Right lobe of liver (tissue), 6 donors: ENCODE data around the gene DISP3. TPM values are rescaled to one million over a fixed set of nuclear protein-coding genes. Genes with fewer than 3 reads are reported as not detected.

Source experiments
- ATAC-seq, 4 donors: fragments of 200-7000 bp; cut with Tn5 transposase; one replicate each; pipeline ENCODE4 v1.9.1; 2020; ENCODE audit warnings: mild to moderate bottlenecking in 4 of 4, moderate library complexity in 4 of 4
- DNase-seq, 3 donors: peaks; one replicate each; pipeline ENCODE4 v3.0.0-alpha.2; 2020
- H3K27ac ChIP-seq, 3 donors: fragments of 200-600 bp; one replicate each; pipeline ENCODE4 v1.8.0; 2022
- H3K27me3 ChIP-seq, 2 donors: fragments of 200-600 bp; one replicate each; pipeline ENCODE4 v1.8.0; 2022
- H3K36me3 ChIP-seq, 4 donors: fragments of 200-600 bp; sonication (generic) in 1 of 4; one replicate each; pipeline versions ENCODE4 v1.5.1 to v1.8.0; 2017 to 2022; ENCODE audit warnings: control low read depth in 1 of 4
- H3K4me1 ChIP-seq, 4 donors: fragments of 200-600 bp; sonication (generic) in 1 of 4; one replicate each; pipeline versions ENCODE4 v1.5.1 to v1.8.0; 2017 to 2022; ENCODE audit warnings: control low read depth in 1 of 4
- H3K4me3 ChIP-seq, 3 donors: fragments of 200-600 bp; one replicate each; pipeline ENCODE4 v1.8.0; 2022
- H3K9me3 ChIP-seq, 4 donors: fragments of 200-600 bp; sonication (generic) in 1 of 4; one replicate each; pipeline versions ENCODE4 v1.5.1 to v1.8.0; 2017 to 2022; ENCODE audit warnings: control low read depth in 1 of 4
- POLR2A ChIP-seq: fragments of 450-650 bp; IDR thresholded peaks from one replicate; pipeline ENCODE4 v1.6.1; 2017; ENCODE audit warnings: antibody characterized with exemption, mild to moderate bottlenecking
- WGBS: methylation state at CpG from one replicate; pipeline ENCODE4 v1.1.6; 2018; ENCODE audit warnings: low coverage, low lambda C conversion rate; ENCODE audit not compliant: insufficient coverage; ENCODE audit errors: missing lambda C conversion rate; 5-methylcytosine and 5-hydroxymethylcytosine counted together
- intact Hi-C, 2 donors: fragments of 100-400 bp; cut with DNase I; formaldehyde crosslinking; loops; one replicate each; pipeline versions ENCODE4 v1.11.2 to v1.14.1; 2022
- total RNA-seq, 6 experiments: library from RNA; depleted of rRNA in 2 of 6; stranded (reverse); fragments of >200 nt in 2 of 6; fragmentation: NEBNext Ultra II Directional in 3 of 6; extraction: Animal tissue kit (Norgen Biotek cat#: 25700) in 3 of 6; gene quantifications; one replicate each; pipeline versions ENCODE4 v1.1.0 to v1.2.4, GENCODE V29; 2016 to 2023
- TF ChIP-seq, protein P1 (sequence below), 4 donors: fragments of 200-600 bp in 3 of 4; fragments of 450-650 bp in 1 of 4; IDR thresholded peaks; one replicate each; pipeline versions ENCODE4 v1.5.1 to v1.8.0; 2016 to 2022; ENCODE audit warnings: antibody characterized with exemption in 4 of 4, mild to moderate bottlenecking in 2 of 4
- donor health status: DM: no; HTN: yes; CAD: no.
- donor health status: DM: no; HTN: no; CAD: no.
- donor health status: DM: no; HTN: no; CAD: no.
- donor health status: DM: no; HTN: yes; CAD: no.
- donor health status: DM: no; HTN: yes; CAD: no.

Gene DISP3
- total RNA-seq, 6 experiments from 2014 or later: 0.06 TPM; not detected in 5

DNA sequence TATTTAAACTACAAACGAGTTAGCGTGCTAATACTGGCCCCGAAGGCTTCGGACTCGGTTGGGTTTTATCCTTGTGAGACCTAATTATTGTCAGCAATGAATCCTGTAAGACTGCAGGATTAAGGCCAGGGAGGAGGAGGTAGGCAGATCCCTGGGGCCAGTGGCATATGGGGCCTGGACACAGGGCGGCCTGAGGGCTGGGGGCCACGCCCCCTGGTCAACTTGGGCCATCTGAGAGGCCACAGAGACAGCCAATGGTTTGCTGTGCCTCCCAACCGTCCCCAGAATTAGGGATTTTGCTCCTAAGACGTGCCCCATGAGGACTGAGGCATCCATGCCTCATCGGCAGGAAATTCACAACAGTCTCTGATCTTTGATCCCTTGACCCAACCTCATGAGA, 31.1 kb upstream of the DISP3 start:
- Histone ChIP-seq H3K4me3 (no peak overlapping the region), H3K27ac (no peak overlapping the region), H3K9me3 (no peaks in the 10 kb centered on the region), H3K27me3 (no peaks in the 10 kb centered on the region), H3K4me1 (no peaks in the 10 kb centered on the region), H3K36me3 (no peaks in the 10 kb centered on the region)
- no peak for DNase-seq
- TF ChIP-seq, protein P1, sequence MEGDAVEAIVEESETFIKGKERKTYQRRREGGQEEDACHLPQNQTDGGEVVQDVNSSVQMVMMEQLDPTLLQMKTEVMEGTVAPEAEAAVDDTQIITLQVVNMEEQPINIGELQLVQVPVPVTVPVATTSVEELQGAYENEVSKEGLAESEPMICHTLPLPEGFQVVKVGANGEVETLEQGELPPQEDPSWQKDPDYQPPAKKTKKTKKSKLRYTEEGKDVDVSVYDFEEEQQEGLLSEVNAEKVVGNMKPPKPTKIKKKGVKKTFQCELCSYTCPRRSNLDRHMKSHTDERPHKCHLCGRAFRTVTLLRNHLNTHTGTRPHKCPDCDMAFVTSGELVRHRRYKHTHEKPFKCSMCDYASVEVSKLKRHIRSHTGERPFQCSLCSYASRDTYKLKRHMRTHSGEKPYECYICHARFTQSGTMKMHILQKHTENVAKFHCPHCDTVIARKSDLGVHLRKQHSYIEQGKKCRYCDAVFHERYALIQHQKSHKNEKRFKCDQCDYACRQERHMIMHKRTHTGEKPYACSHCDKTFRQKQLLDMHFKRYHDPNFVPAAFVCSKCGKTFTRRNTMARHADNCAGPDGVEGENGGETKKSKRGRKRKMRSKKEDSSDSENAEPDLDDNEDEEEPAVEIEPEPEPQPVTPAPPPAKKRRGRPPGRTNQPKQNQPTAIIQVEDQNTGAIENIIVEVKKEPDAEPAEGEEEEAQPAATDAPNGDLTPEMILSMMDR (IDR thresholded peaks at IDR 0.05): no peak
- TF ChIP-seq POLR2A: no peak
- no peak for ATAC-seq
- intact Hi-C loops: no loop called here
- 59% methylated on average over 7 of the region's 10 CpGs for WGBS

DNA sequence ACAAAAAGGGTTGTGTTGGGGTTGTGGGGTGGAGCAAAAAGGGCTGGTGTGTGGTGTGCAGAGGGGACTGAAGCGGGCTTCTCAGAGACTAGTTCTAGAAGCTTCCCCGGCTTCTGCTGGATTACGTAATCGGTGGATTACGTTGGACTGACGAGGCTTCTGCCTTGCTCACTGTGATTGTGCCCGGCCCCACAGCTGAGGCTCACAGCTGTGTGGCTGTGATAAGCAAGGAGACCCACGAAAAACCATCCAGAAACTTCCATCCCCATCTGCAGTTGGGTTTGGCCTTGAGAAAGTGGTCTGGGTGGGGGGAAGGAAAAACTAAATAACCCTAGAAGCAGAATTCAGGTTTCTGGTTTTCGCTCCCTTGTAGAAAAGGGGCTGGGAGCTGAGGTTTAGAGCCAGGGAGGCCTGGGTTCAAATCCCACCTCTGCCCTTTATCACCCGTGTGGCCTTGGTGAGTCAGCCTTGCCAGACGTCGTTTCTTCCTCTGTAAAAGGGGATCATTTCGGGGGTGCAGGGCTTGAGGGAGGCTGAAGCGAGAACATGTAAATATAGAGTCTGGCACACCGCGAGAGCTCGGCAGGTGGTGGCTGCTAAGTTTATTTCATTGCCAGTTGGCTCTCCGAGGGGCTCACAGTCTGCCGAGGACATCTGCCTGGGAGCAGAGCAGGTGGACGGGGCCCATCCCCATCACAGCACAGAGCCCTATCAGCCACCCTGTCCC, 30.4 kb upstream of the DISP3 start:
- intact Hi-C loops: no loop called here
- Histone ChIP-seq H3K9me3 (no peaks in the 10 kb centered on the region), H3K4me3 (no peak overlapping the region), H3K36me3 (no peaks in the 10 kb centered on the region), H3K27ac (no peak overlapping the region), H3K27me3 (no peaks in the 10 kb centered on the region), H3K4me1 (no peaks in the 10 kb centered on the region)
- TF ChIP-seq, protein P1 (IDR thresholded peaks at IDR 0.05): no peak
- TF ChIP-seq POLR2A: no peak
- DNase-seq: no peak
- no peak for ATAC-seq
- WGBS: 34% methylated on average over 7 of the region's 20 CpGs

DNA sequence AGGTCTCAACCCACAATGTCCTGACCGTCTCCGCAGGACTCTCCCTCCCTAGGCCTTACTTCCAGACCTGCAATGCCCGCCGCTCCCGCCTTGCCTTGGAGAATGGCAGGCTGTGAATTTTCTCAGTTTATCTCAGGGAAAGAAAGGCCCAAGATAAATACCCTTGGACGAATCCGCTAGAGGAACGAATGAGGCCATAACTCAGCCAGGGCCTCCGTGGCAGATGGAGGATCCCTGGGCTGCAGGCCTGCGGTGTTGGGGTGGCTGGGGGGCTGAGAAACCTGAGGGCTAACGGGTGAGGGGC, 29.9 kb upstream of the DISP3 start:
- no peak for ATAC-seq
- Histone ChIP-seq H3K4me1 (no peaks in the 10 kb centered on the region), H3K27me3 (no peaks in the 10 kb centered on the region), H3K27ac (no peak overlapping the region), H3K4me3 (no peak overlapping the region), H3K9me3 (no peaks in the 10 kb centered on the region), H3K36me3 (no peaks in the 10 kb centered on the region)
- DNase-seq: no peak
- intact Hi-C loops: no loop called here
- WGBS: 46% methylated on average over 9 of the region's 11 CpGs
- TF ChIP-seq, protein P1 (IDR thresholded peaks at IDR 0.05): no peak
- TF ChIP-seq POLR2A: no peak

DNA sequence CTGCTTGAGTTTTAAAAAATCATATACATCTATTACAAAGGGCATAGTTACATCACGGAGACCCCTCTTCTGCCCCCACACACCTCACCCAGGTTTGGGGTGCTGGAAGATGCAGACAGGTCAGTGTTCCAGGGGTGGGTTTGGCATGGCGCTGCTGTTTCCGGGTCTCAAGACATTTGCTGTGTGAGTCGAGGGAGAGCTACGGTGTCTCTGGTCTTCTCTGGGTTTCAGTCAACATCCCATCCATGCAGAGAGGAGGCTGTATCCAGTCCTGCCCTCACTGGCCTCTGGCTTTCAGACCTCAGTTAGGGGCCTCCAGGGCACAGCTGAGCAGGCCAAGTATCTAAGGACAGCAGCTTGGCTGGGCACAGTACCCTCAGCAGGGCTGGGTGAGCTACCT, 28.6 kb upstream of the DISP3 start:
- Histone ChIP-seq H3K4me3 (no peak overlapping the region), H3K4me1 (no peaks in the 10 kb centered on the region), H3K27me3 (no peaks in the 10 kb centered on the region), H3K27ac (no peak overlapping the region), H3K36me3 (no peaks in the 10 kb centered on the region), H3K9me3 (no peaks in the 10 kb centered on the region)
- ATAC-seq (no peak), DNase-seq (no peak)
- TF ChIP-seq, protein P1 (IDR thresholded peaks at IDR 0.05): no peak
- TF ChIP-seq POLR2A: no peak
- intact Hi-C loops: no loop called here
- 67% methylated on average over 1 of the region's 5 CpGs for WGBS
